ENCODE data around the gene KIF3B. TPM values are rescaled to one million over a fixed set of nuclear protein-coding genes. Genes with fewer than 3 reads are reported as not detected.

Gene KIF3B
- total RNA-seq, 1 donor = 33.1 TPM

DNA sequence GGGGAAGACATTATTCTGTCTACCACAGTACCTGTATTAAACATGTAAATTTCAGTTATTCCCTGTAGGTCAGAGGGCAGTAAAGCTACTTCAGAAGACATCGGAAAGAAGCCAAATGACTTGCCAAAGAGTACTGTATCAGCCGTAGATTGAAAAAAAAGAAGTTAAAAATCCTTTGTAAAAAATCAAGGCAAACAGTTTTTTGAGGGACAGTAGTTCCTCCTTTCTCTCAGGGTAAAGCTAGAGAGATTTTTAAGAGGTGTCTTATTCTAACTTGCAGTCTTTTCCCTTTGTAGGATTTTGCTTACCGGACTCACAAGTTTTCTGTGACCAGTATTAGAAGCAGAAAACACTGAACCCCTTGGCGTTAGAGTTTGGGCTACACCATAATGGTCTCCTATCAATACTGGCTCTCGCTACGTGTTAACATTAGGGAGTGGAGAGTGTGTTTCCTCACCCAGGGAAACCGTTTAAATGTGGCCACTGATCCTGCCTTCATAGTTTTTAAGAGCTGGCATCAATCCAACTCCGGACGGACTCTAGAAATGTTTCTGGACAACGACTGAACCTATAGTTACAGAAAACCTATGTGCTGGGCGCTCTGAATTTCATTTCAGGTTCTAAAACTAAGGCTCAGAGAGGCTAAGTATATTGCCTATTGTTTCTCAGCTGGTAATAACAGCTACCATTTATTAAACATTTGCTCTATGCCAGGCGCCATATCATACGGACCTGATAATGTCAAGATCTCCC, 79.3 kb downstream of the KIF3B start:
- DNase-seq (ENCODE audit: low read depth) = peak; percentile 43
- no peak for TF ChIP-seq CTCF (IDR thresholded peaks at IDR 0.05; ENCODE audit: insufficient read depth, low read length)
- peak overlapping the region; percentile 88 for H3K4me3 ChIP-seq (ENCODE audit: low read depth, low read length)

DNA sequence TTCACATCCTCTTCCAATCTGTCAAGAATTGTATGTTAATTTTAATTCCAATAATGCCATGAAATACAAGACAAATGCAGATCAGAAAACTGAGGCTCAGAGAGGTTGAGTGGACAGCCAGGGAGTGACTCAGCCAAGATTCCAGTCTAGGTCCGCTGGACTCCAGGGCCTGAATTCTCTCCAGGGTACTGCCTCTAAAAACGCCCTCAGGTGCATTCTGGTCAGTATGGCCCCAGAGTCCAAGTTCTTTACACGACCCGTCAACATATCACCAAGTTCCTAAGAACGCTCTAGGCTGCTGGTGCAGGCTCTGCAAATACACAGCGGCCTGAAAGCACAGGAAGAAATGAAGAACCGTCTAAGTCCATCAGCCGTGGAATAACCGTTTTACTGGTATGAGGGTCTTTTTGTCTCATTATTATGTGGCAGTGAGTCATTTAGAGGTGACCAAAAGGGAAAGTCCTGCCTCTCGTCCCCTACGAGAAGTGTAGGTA, 80.0 kb downstream of the KIF3B start:
- DNase-seq (ENCODE audit: low read depth) = peak; percentile 58
- TF ChIP-seq CTCF (IDR thresholded peaks at IDR 0.05; ENCODE audit: insufficient read depth, low read length) = no peak
- H3K4me3 ChIP-seq (ENCODE audit: low read depth, low read length) = peak overlapping the region; percentile 88

- DNase-seq (ENCODE audit: low read depth) = peak; percentile 95
- H3K4me3 ChIP-seq (ENCODE audit: low read depth, low read length) = peak within 1 kb of the TSS; percentile 88
- no peak for TF ChIP-seq CTCF (IDR thresholded peaks at IDR 0.05; ENCODE audit: insufficient read depth, low read length)
These were observed 80.6 kb downstream of the KIF3B start, which contains the start of gene ASXL1 for GRCh38 chr20:32357869-32358631. Gene ASXL1 (plus strand): TSS chr20:32358331. CDS start chr20:32358776, 445 bp downstream.

- H3K4me3 ChIP-seq (ENCODE audit: low read depth, low read length) = peak overlapping the region; percentile 88
These were observed 81.1 kb downstream of the KIF3B start for GRCh38 chr20:32358632-32358882.

DNA sequence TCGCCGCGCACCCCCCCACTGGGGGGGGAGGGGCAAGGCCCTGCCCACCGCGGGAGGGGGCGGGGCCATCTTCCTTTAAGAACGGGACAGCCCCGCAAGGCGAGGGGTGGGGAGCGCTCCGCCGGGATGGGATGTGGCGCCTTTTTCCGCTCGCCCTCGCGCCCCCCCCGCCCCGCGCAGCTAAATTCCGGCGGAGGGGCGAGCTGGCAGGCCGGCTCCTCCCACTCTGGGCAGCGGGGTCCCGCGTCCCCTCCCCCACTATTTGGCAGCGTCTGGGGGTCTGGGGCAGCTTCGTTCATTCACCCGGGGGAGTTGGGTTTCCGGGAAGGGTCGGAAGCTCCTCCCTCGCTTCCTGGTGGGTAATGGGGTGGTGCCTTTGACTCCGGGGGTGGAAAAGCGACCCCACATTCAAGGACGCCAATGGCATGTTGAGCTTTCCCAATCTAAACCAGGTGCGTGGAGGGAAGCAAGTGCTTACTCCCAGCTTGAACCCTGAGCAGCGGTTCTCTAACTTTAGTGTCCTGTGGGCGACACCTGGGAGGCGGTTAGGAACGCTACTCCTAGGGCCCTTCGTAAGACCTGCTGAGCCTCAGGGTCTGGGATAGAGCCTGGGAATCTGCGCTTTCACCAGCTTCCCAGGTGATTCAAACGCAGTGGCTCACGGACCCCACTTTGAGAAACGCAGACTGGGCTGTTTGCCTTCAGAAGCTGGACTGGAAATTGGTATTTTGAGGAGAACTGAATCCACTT, 81.6 kb downstream of the KIF3B start:
- peak overlapping the region; percentile 88 for H3K4me3 ChIP-seq (ENCODE audit: low read depth, low read length)
- DNase-seq (ENCODE audit: low read depth) = peak; percentile 55
- TF ChIP-seq CTCF (IDR thresholded peaks at IDR 0.05; ENCODE audit: insufficient read depth, low read length) = no peak

More at GRCh38 chr20:32358632-32358882, 81.1 kb downstream of the KIF3B start:
- TF ChIP-seq CTCF (IDR thresholded peaks at IDR 0.05; ENCODE audit: insufficient read depth, low read length) = no peak
- DNase-seq (ENCODE audit: low read depth) = no peak

GRCh38 chr20:32359633-32360332, 82.3 kb downstream of the KIF3B start:
- DNase-seq (ENCODE audit: low read depth) = peak; percentile 40
- TF ChIP-seq CTCF (IDR thresholded peaks at IDR 0.05; ENCODE audit: insufficient read depth, low read length) = no peak

More at GRCh38 chr20:32359633-32360332, 82.3 kb downstream of the KIF3B start:
- peak overlapping the region; percentile 88 for H3K4me3 ChIP-seq (ENCODE audit: low read depth, low read length)

Measured in fibroblast of the aortic adventitia (primary cell).